Uterus (tissue), 4 donors: ENCODE measurements around the gene FAM50A. TPM values are rescaled to one million over a fixed set of nuclear protein-coding genes. Genes with fewer than 3 reads are reported as not detected.

Source experiments
- DNase-seq, 2 donors: peaks; one replicate each; pipeline ENCODE4 v3.0.0-alpha.2; 2019 to 2020
- H3K27ac ChIP-seq, 2 donors: fragments of 200-600 bp; sonication (generic); 1 replicate in 1 of 2; 2 replicates in 1 of 2; pipeline ENCODE4 v1.5.1; 2016 to 2018
- H3K27me3 ChIP-seq, 2 donors: fragments of 200-600 bp; sonication (generic); one replicate each; pipeline ENCODE4 v1.5.1; 2018 to 2019; ENCODE audit warnings: control low read depth in 1 of 2
- H3K36me3 ChIP-seq, 2 donors: fragments of 200-600 bp; sonication (generic); one replicate each; pipeline ENCODE4 v1.5.1; 2019; ENCODE audit warnings: control low read depth in 1 of 2
- H3K4me1 ChIP-seq, 2 donors: fragments of 200-600 bp; sonication (generic); one replicate each; pipeline ENCODE4 v1.5.1; 2018 to 2019; ENCODE audit warnings: control low read depth in 1 of 2
- H3K4me3 ChIP-seq, 2 donors: fragments of 200-600 bp; sonication (generic); 1 replicate in 1 of 2; 2 replicates in 1 of 2; pipeline ENCODE4 v1.5.1; 2018 to 2019; ENCODE audit warnings: mild to moderate bottlenecking in 1 of 2
- H3K9me3 ChIP-seq, 2 donors: fragments of 200-600 bp; sonication (generic); one replicate each; pipeline ENCODE4 v1.5.1; 2019; ENCODE audit warnings: control low read depth in 1 of 2
- CTCF ChIP-seq, 4 experiments: fragments of 200-600 bp in 2 of 4; fragments of 450-650 bp in 2 of 4; sonication (generic) in 2 of 4; IDR thresholded peaks; one replicate each; pipeline ENCODE4 v1.5.1; 2016 to 2019; ENCODE audit warnings: antibody characterized with exemption in 4 of 4, mild to moderate bottlenecking in 2 of 4, moderate library complexity in 1 of 4
- POLR2A ChIP-seq, 2 donors: fragments of 450-650 bp; IDR thresholded peaks; one replicate each; pipeline ENCODE4 v1.6.1; 2016; ENCODE audit warnings: antibody characterized with exemption in 2 of 2, mild to moderate bottlenecking in 1 of 2, moderate library complexity in 1 of 2
- intact Hi-C: fragments of 100-400 bp; cut with DNase I; formaldehyde crosslinking; loops from one replicate; pipeline ENCODE4 v1.15.1; 2023; ENCODE audit warnings: low total_unique reads
- total RNA-seq, 4 donors: library from RNA; depleted of rRNA in 3 of 4; stranded (reverse); fragments of >200 nt in 3 of 4; gene quantifications; one replicate each; pipeline versions ENCODE4 v1.1.0 to v1.2.4, GENCODE V29; 2014 to 2023
- donor health status: DM: yes; HTN: yes; CAD: no.

FAM50A gene
- total RNA-seq, 4 donors from 2014 or later: 16.4 to 48.8 (median 28.3) TPM

GRCh38 chrX:154472685-154473632 is 29.0 kb downstream of the FAM50A start:
- Histone ChIP-seq H3K4me3 (no peak overlapping the region), H3K36me3 (no peaks in the 10 kb centered on the region), H3K4me1 (no peaks in the 10 kb centered on the region), H3K27ac (no peak overlapping the region), H3K27me3 (no peaks in the 10 kb centered on the region), H3K9me3 (no peaks in the 10 kb centered on the region)
- intact Hi-C loops: no loop called here
- TF ChIP-seq POLR2A (IDR thresholded peaks at IDR 0.05): no peak
- no peak for TF ChIP-seq CTCF (IDR thresholded peaks at IDR 0.05)
- no peak for DNase-seq

GRCh38 chrX:154473683-154474082 is 29.7 kb downstream of the FAM50A start:
- no peak for DNase-seq
- no peak for TF ChIP-seq CTCF (IDR thresholded peaks at IDR 0.05)
- TF ChIP-seq POLR2A (IDR thresholded peaks at IDR 0.05): no peak
- no peak overlapping the region for H3K27ac ChIP-seq
- H3K27me3 ChIP-seq: no peaks in the 10 kb centered on the region
- intact Hi-C loops: no loop called here
- H3K36me3 ChIP-seq: no peaks in the 10 kb centered on the region
- H3K4me1 ChIP-seq: peaks cover 0 to 3% of the 10 kb centered on the region in 2 donors
- H3K4me3 ChIP-seq: no peak overlapping the region
- no peaks in the 10 kb centered on the region for H3K9me3 ChIP-seq

GRCh38 chrX:154476821-154477220 is 32.9 kb downstream of the FAM50A start:
- Histone ChIP-seq H3K4me1 (peaks cover 0 to 3% of the 10 kb centered on the region in 2 donors), H3K36me3 (no peaks in the 10 kb centered on the region), H3K27ac (no peak overlapping the region), H3K9me3 (no peaks in the 10 kb centered on the region), H3K27me3 (no peaks in the 10 kb centered on the region), H3K4me3 (no peak overlapping the region)
- intact Hi-C loops: no loop called here
- TF ChIP-seq POLR2A (IDR thresholded peaks at IDR 0.05) (no peak), CTCF (IDR thresholded peaks at IDR 0.05) (no peak)
- no peak for DNase-seq

GRCh38 chrX:154477891-154478477 is 34.0 kb downstream of the FAM50A start:
- peak overlapping the region; percentile 33 to 49 for H3K4me3 ChIP-seq
- peak overlapping the region; percentile 70 to 86 for H3K27ac ChIP-seq
- H3K36me3 ChIP-seq: no peaks in the 10 kb centered on the region
- intact Hi-C loops: no loop called here
- no peaks in the 10 kb centered on the region for H3K27me3 ChIP-seq
- TF ChIP-seq POLR2A (IDR thresholded peaks at IDR 0.05) (no peak), CTCF (IDR thresholded peaks at IDR 0.05) (no peak)
- peaks cover 0 to 3% of the 10 kb centered on the region in 2 donors for H3K4me1 ChIP-seq
- no peaks in the 10 kb centered on the region for H3K9me3 ChIP-seq
- DNase-seq: peak in 1 of 2 donors; percentile 26
